GM18867 (cell line): ENCODE data around the gene SMARCA1.

Experiments used
- ATAC-seq: cut with Tn5 transposase; IDR thresholded peaks from one replicate; pipeline ENCODE4 v1.9.1; 2021; ENCODE audit warnings: mild to moderate bottlenecking, moderate library complexity; ENCODE audit not compliant: unreplicated experiment

SMARCA1 gene

DNA sequence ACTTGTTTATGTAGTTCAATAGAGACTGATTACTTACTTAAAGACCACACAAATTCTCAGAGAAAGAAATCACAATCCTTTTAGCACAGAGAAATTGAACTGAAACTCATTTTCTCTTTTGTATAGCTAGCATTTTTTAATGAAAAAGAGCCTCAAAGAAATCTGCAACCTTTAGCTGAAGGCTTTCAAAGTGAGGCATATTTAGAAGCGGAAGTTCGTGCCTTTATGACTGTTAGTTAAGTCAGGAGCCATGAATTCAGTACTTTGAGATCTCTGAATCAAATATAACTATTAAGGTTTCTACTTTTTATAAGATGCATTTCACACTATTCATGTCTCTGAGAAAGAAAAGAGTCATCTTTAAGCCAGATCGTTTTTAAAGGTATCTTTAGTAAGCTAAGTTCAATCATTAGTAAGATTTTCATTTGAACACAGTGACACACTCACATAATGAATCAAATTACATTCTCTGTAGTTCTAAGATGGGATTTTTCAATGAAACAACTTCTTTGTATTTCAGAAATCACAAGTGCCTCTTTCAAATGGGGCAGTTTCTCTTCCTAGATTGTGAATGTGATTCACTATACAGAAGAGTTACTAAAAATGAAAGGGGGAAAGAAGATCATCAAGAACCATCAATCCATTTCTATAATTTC, 61.4 kb downstream of the SMARCA1 start:
- ATAC-seq, result no peak

DNA sequence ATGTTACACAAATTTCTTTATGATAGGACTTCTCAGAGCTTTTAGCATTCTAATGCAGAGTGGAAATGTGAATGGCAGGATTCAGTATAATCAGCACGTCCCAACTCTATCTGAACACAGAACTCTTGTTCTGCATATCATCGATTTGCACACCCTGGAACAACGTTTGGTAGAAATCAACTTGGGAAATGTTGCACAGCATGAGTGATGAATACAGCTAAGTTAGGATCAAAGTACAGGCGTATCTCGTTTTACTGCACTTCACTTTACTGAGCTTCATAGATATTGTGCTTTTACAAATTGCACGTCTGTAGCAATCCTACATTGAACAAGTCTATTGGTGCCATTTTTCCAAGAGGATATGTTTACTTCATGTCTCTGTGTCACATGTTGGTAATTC, 70.8 kb downstream of the SMARCA1 start:
- ATAC-seq, result no peak

GRCh38 chrX:129450123-129450522, 73.2 kb downstream of the SMARCA1 start:
- no peak for ATAC-seq

DNA sequence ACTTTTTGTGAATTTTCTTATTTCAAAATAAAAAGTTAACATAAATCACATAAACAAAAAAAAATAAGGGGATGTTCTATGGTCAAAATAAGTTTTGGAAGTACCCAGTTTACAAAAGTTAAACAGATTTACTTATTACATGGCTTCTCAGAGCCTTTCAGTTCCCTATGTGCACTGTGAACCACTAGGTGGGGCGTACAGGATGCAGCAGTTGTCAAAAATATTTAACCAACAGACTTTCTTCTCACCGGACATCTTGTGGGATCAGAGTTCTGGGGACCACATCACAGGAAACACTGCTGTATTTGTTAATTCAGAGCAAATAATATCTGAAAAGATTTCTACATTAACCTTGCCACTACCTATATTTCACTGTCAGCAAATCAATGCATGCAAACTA, 74.1 kb downstream of the SMARCA1 start:
- no peak for ATAC-seq

- ATAC-seq, result no peak
Measured at GRCh38 chrX:129445436-129445835, 77.9 kb downstream of the SMARCA1 start.

GRCh38 chrX:129433945-129434344, 89.3 kb downstream of the SMARCA1 start:
- no peak for ATAC-seq

- no peak for ATAC-seq
Measured at GRCh38 chrX:129433461-129433860, 89.8 kb downstream of the SMARCA1 start.

DNA sequence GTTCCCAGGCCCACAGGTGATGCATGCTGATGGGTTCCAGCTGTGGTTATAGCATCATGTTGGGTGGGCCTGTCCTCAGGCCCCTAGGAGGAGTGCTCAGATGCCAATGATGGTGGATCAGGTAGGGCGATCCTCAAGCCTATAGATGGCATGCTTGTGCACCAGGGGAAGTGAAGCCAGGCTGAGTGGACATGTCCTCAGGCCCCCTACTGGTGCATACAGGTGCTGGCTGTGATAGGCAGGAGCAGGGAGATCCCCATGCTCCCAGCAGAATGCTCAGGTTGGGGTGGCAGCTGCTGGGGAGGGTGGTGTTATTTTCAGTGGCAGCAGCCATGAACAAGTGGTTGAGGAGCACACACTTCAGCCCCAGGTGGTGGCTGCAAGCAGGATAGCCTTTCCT, 96.0 kb downstream of the SMARCA1 start:
- no peak for ATAC-seq

DNA sequence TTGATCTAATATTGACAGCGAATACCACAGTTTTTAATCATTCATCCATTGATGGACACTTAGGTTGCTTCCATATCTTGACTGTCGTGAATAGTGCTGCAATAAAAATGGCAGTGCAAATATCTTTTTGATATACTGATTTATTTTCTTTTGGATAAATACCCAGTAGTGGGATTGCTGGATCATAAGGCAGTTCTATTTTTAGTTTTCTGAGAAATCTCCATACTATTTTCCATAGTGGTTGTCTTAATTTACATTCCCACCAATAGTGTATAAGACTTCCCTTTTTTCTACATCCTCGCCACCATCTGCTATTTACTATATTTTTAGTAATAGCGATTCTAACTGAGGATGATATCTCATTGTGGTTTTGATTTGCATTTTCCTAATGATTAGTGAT, 100.1 kb downstream of the SMARCA1 start:
- ATAC-seq, result no peak

DNA sequence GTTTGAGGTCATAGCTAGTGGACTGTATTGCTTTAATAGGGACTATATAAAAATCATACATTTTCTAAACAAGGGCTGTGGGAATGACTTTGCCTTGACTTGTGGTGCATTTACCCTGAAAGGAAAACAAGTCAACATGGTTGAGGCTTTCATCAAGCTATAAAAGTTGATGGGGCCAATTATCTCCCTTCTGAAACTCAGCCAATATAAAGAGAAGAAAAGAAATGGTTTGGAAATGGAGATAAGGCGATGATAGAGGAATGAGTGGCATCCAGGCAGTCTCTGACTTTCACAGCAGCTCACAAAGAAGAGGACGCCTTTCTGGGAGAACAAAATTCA, 118.7 kb downstream of the SMARCA1 start:
- no peak for ATAC-seq

GRCh38 chrX:129403974-129404669, 119.2 kb downstream of the SMARCA1 start:
- no peak for ATAC-seq
